Measurements from ENCODE around the gene TBCD. TPM values are rescaled to one million over a fixed set of nuclear protein-coding genes. Genes with fewer than 3 reads are reported as not detected.

The TBCD gene
- total RNA-seq, 6 experiments from 2014 or later: 47.3 to 67.6 (median 62.5) TPM

- Mint-ChIP-seq H3K27ac (no peak overlapping the region; the same call in 1 of the 2 replicates), H3K4me1 (ENCODE audit: low read depth) (peaks cover 6% of the 10 kb centered on the region)
Observed at GRCh38 chr17:82822281-82822680, 70.4 kb downstream of the TBCD start.

GRCh38 chr17:82823004-82823403 is 71.1 kb downstream of the TBCD start:
- no peaks in the 10 kb centered on the region; the same call in 1 of the 2 replicates for H3K27me3 Mint-ChIP-seq (ENCODE audit: insufficient read depth)
- DNase-seq: no peak
- peaks cover 44% of the 10 kb centered on the region for H3K36me3 Mint-ChIP-seq (ENCODE audit: low read depth)
- no peak overlapping the region for H3K4me3 Mint-ChIP-seq
- peak; percentile 52 for TF ChIP-seq CTCF (IDR thresholded peaks at IDR 0.05)
- no peaks in the 10 kb centered on the region for H3K4me1 Mint-ChIP-seq (ENCODE audit: low read depth)
- no peak overlapping the region for H3K27ac Mint-ChIP-seq
- peaks cover 11% of the 10 kb centered on the region for H3K9me3 Mint-ChIP-seq

More at GRCh38 chr17:82822281-82822680, 70.4 kb downstream of the TBCD start:
- Mint-ChIP-seq H3K27me3 (ENCODE audit: insufficient read depth) (no peaks in the 10 kb centered on the region; the same call in 1 of the 2 replicates), H3K36me3 (ENCODE audit: low read depth) (peaks cover 42% of the 10 kb centered on the region), H3K4me3 (no peak overlapping the region), H3K9me3 (peaks cover 11% of the 10 kb centered on the region)
- TF ChIP-seq CTCF (IDR thresholded peaks at IDR 0.05): no peak
- no peak for DNase-seq

- no peak for DNase-seq
- H3K9me3 Mint-ChIP-seq: peaks cover 5% of the 10 kb centered on the region
- no peak for TF ChIP-seq CTCF (IDR thresholded peaks at IDR 0.05)
- H3K27me3 Mint-ChIP-seq (ENCODE audit: insufficient read depth): no peaks in the 10 kb centered on the region; the same call in 1 of the 2 replicates
- H3K4me1 Mint-ChIP-seq (ENCODE audit: low read depth): no peaks in the 10 kb centered on the region
- H3K4me3 Mint-ChIP-seq: no peak overlapping the region
- peaks cover 33% of the 10 kb centered on the region for H3K36me3 Mint-ChIP-seq (ENCODE audit: low read depth)
- no peak overlapping the region for H3K27ac Mint-ChIP-seq
Observed at GRCh38 chr17:82825540-82826124, 73.8 kb downstream of the TBCD start.

- DNase-seq: no peak
- no peak for TF ChIP-seq CTCF (IDR thresholded peaks at IDR 0.05)
- Mint-ChIP-seq H3K36me3 (ENCODE audit: low read depth) (peaks cover 27% of the 10 kb centered on the region), H3K4me3 (no peak overlapping the region), H3K4me1 (ENCODE audit: low read depth) (no peaks in the 10 kb centered on the region), H3K9me3 (no peaks in the 10 kb centered on the region), H3K27me3 (ENCODE audit: insufficient read depth) (no peaks in the 10 kb centered on the region; the same call in 1 of the 2 replicates), H3K27ac (no peak overlapping the region)
Observed at GRCh38 chr17:82826211-82826610, 74.3 kb downstream of the TBCD start.

- H3K36me3 Mint-ChIP-seq (ENCODE audit: low read depth): peaks cover 25% of the 10 kb centered on the region
- TF ChIP-seq CTCF (IDR thresholded peaks at IDR 0.05): no peak
- no peaks in the 10 kb centered on the region for H3K9me3 Mint-ChIP-seq
- no peak overlapping the region for H3K27ac Mint-ChIP-seq
- H3K4me1 Mint-ChIP-seq (ENCODE audit: low read depth): no peaks in the 10 kb centered on the region
- no peak overlapping the region for H3K4me3 Mint-ChIP-seq
- DNase-seq: no peak
- no peaks in the 10 kb centered on the region; the same call in 1 of the 2 replicates for H3K27me3 Mint-ChIP-seq (ENCODE audit: insufficient read depth)
Observed at GRCh38 chr17:82826956-82827355, 75.1 kb downstream of the TBCD start.

All from HFFc6 (cell line).